Stomach (tissue), 9 donors: Measurements from ENCODE around the gene DICER1. TPM values are rescaled to one million over a fixed set of nuclear protein-coding genes. Genes with fewer than 3 reads are reported as not detected.

Experiments used
- DNase-seq, 2 donors: peaks; one replicate each; pipeline versions ENCODE4 v3.0.0 to v3.0.0-alpha.2; 2013 to 2019
- H3K27ac ChIP-seq, 5 donors: fragments of 200-600 bp in 4 of 5; sonication (generic) in 4 of 5; one replicate each; pipeline ENCODE4 v1.5.1; 2013 to 2019; ENCODE audit warnings: mild to moderate bottlenecking in 1 of 5, moderate library complexity in 1 of 5
- H3K27me3 ChIP-seq, 3 donors: fragments of 200-600 bp; sonication (generic); one replicate each; pipeline ENCODE4 v1.5.1; 2017 to 2019; ENCODE audit warnings: mixed run types in 1 of 3
- H3K36me3 ChIP-seq, 4 donors: fragments of 200-600 bp; sonication (generic); 1 replicate in 3 of 4; 2 replicates in 1 of 4; pipeline ENCODE4 v1.5.1; 2016 to 2019
- H3K4me1 ChIP-seq, 4 donors: fragments of 200-600 bp; sonication (generic); one replicate each; pipeline ENCODE4 v1.5.1; 2016 to 2019
- H3K4me3 ChIP-seq, 4 donors: fragments of 200-600 bp; sonication (generic) in 3 of 4; one replicate each; pipeline ENCODE4 v1.5.1; 2016 to 2019; ENCODE audit warnings: mild to moderate bottlenecking in 1 of 4
- H3K9me3 ChIP-seq, 4 donors: fragments of 200-600 bp; sonication (generic); one replicate each; pipeline ENCODE4 v1.5.1; 2016 to 2019
- CTCF ChIP-seq, 7 experiments: fragments of 450-650 bp in 4 of 7; fragments of 200-600 bp in 3 of 7; sonication (generic) in 3 of 7; IDR thresholded peaks; one replicate each; pipeline ENCODE4 v1.5.1; 2016 to 2019; ENCODE audit warnings: antibody characterized with exemption in 7 of 7, control low read depth in 2 of 7, mild to moderate bottlenecking in 1 of 7
- EP300 ChIP-seq: sonication (generic); formaldehyde crosslinking; IDR thresholded peaks from one replicate; pipeline ENCODE4 v1.6.1; 2017; ENCODE audit warnings: antibody characterized with exemption
- POLR2A ChIP-seq, 4 donors: fragments of 450-650 bp; IDR thresholded peaks; one replicate each; pipeline ENCODE4 v1.6.1; 2016; ENCODE audit warnings: antibody characterized with exemption in 4 of 4, control low read depth in 2 of 4, mild to moderate bottlenecking in 1 of 4, moderate library complexity in 1 of 4
- POLR2AphosphoS5 ChIP-seq, 3 donors: sonication (generic); formaldehyde crosslinking; IDR thresholded peaks; one replicate each; pipeline ENCODE4 v1.6.1; 2016; ENCODE audit warnings: antibody characterized with exemption in 3 of 3
- WGBS, 5 donors: extraction: QIAGEN DNeasy Blood & Tissue Kit in 3 of 5; methylation state at CpG; one replicate each; pipeline versions ENCODE4 v1.1.5 to v1.1.7; 2013 to 2018; 5-methylcytosine and 5-hydroxymethylcytosine counted together
- intact Hi-C: fragments of 100-400 bp; cut with DNase I; formaldehyde crosslinking; loops from one replicate; pipeline ENCODE4 v1.15.1; 2023; ENCODE audit warnings: low total_unique reads
- polyA plus RNA-seq, 3 donors: library from polyadenylated mRNA; stranded (reverse); fragments of 200-250 nt; gene quantifications; one replicate each; pipeline ENCODE4 v1.2.3, GENCODE V29; 2013
- total RNA-seq, 5 donors: library from RNA; depleted of rRNA; stranded (reverse); fragments of >200 nt; gene quantifications; one replicate each; pipeline versions ENCODE4 v1.1.0 to v1.2.3, GENCODE V29; 2014 to 2016
- donor health status: healthy with polysubstance abuse.
- donor health status: Bipolar disorder and iron deficiency.
- donor health status: healthy.

The DICER1 gene
- total and polyA plus RNA-seq, 8 donors: 6.1 to 104 (median 53.4) TPM

DNA sequence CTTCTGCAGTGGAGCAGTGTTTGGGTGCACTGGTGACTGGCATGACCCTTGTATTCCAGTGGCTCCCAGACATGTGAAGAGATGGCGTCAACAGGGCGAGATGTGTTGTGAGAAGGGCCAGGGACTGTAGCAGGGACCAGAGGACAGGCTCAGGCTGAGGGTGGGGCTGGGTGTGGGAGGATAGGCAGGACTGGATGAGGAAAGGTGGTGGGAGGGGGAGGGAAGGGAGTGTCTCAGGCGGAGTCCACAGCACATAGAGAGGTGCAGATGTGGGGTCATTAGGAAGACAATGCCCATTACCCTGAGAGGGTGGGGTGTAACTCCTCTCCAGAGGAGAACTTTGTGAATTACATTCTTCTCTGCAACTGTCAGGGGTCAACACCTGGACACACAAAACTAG, 78.5 kb downstream of the DICER1 start:
- Histone ChIP-seq H3K27me3 (no peaks in the 10 kb centered on the region), H3K4me1 (peaks cover 0 to 6% (median 0%) of the 10 kb centered on the region in 4 donors), H3K4me3 (no peak overlapping the region), H3K36me3 (no peaks in the 10 kb centered on the region), H3K9me3 (no peaks in the 10 kb centered on the region), H3K27ac (no peak overlapping the region)
- no peak for DNase-seq
- intact Hi-C loops: no loop called here
- TF ChIP-seq EP300 (no peak), CTCF (IDR thresholded peaks at IDR 0.05) (no peak), POLR2AphosphoS5 (IDR thresholded peaks at IDR 0.05) (no peak), POLR2A (IDR thresholded peaks at IDR 0.05) (no peak)
- 72 to 91% (median 78%) methylated on average over 3 of the region's 3 CpGs for WGBS, 5 donors

DNA sequence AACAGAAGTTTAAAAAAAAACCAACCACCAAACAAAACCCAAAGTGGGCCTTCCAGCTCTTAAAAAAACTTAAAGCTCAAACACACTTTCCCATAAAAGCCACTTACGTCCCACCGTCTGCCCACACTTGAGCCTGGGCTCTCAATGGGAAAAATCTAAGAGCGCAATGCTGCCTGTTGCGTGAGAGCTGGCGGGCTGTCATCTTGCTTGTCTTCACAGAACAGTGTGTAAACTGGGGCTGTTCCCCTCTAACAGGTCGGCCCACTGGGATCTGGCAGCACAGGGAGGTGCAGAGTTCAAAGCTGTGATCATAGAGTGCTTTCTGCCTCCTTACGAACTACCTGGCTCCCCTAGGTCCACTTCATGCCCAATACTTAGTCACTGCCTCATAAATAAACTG, 80.0 kb downstream of the DICER1 start:
- DNase-seq: no peak
- TF ChIP-seq EP300 (no peak), CTCF (IDR thresholded peaks at IDR 0.05) (no peak), POLR2A (IDR thresholded peaks at IDR 0.05) (no peak)
- no peaks in the 10 kb centered on the region for H3K9me3 ChIP-seq
- H3K4me3 ChIP-seq: no peak overlapping the region
- no peak overlapping the region for H3K27ac ChIP-seq
- H3K36me3 ChIP-seq: no peaks in the 10 kb centered on the region
- no peaks in the 10 kb centered on the region for H3K27me3 ChIP-seq
- peaks cover 0 to 6% (median 0%) of the 10 kb centered on the region in 4 donors for H3K4me1 ChIP-seq
- 62 to 75% (median 70%) methylated on average over 7 of the region's 7 CpGs for WGBS, 5 donors
- intact Hi-C loops: no loop called here

DNA sequence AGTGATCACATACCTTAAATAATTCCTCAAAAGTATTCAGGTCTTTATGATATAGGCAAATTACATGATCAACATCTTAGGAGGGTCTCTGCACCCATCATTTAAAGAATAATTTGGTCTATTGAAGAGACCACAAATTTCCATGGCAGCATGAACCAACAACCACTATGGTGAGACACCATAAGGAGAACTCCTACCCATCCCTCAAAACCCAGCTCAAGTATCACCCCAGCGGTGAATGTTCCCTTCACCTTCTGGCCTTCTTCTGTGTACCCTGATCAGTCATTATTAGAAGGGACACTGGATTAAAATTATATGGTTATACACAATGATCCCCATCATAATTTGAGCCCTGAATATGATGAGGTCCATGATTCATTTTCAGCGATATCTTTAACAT, 81.5 kb downstream of the DICER1 start:
- Histone ChIP-seq H3K27me3 (no peaks in the 10 kb centered on the region), H3K9me3 (no peaks in the 10 kb centered on the region), H3K4me1 (peaks cover 0 to 6% (median 0%) of the 10 kb centered on the region in 4 donors), H3K4me3 (no peak overlapping the region), H3K27ac (no peak overlapping the region), H3K36me3 (no peaks in the 10 kb centered on the region)
- 95 to 100% (median 98%) methylated on average over 2 of the region's 2 CpGs for WGBS, 5 donors
- TF ChIP-seq EP300: no peak
- no peak for TF ChIP-seq POLR2A (IDR thresholded peaks at IDR 0.05)
- no peak for TF ChIP-seq POLR2AphosphoS5 (IDR thresholded peaks at IDR 0.05)
- no peak for TF ChIP-seq CTCF (IDR thresholded peaks at IDR 0.05)
- no peak for DNase-seq
- intact Hi-C loops: no loop called here

GRCh38 chr14:95073947-95074346, 83.4 kb downstream of the DICER1 start:
- no peak for TF ChIP-seq EP300
- TF ChIP-seq POLR2AphosphoS5 (IDR thresholded peaks at IDR 0.05): no peak
- no peak for TF ChIP-seq POLR2A (IDR thresholded peaks at IDR 0.05)
- TF ChIP-seq CTCF (IDR thresholded peaks at IDR 0.05): no peak
- peaks cover 0 to 6% (median 0%) of the 10 kb centered on the region in 4 donors for H3K4me1 ChIP-seq
- 91 to 99% (median 96%) methylated on average over 3 of the region's 3 CpGs for WGBS, 5 donors
- H3K9me3 ChIP-seq: no peaks in the 10 kb centered on the region
- no peak overlapping the region for H3K4me3 ChIP-seq
- no peak for DNase-seq
- no peak overlapping the region for H3K27ac ChIP-seq
- intact Hi-C loops: no loop called here
- peaks cover 0 to 5% (median 0%) of the 10 kb centered on the region in 3 donors for H3K27me3 ChIP-seq
- H3K36me3 ChIP-seq: no peaks in the 10 kb centered on the region
